Fibroblast of lung (primary cell): ENCODE data around the gene UNKL. TPM values are rescaled to one million over a fixed set of nuclear protein-coding genes. Genes with fewer than 3 reads are reported as not detected.

Source experiments
- DNase-seq, 2 donors: peaks; one replicate each; pipeline versions ENCODE4 v3.0.0 to v3.0.0-alpha.2; 2010; ENCODE audit warnings: low read depth in 2 of 2
- H2AFZ ChIP-seq: 2 replicates; pipeline ENCODE4 v1.5.1; 2012; ENCODE audit warnings: low read length, control low read depth, inconsistent platforms
- H3K27ac ChIP-seq: 2 replicates; pipeline ENCODE4 v1.5.1; 2011; ENCODE audit warnings: low read length, control low read depth; ENCODE audit not compliant: insufficient read depth
- H3K27me3 ChIP-seq: 2 replicates; pipeline ENCODE4 v1.5.1; 2011; ENCODE audit warnings: mild to moderate bottlenecking, low read length; ENCODE audit not compliant: control insufficient read depth, insufficient read depth
- H3K36me3 ChIP-seq: 2 replicates; pipeline ENCODE4 v1.5.1; 2011; ENCODE audit warnings: low read length; ENCODE audit not compliant: control insufficient read depth, insufficient read depth
- H3K4me1 ChIP-seq: 2 replicates; pipeline ENCODE4 v1.5.1; 2011; ENCODE audit warnings: low read length; ENCODE audit not compliant: control insufficient read depth, insufficient read depth; ENCODE audit errors: extremely low read depth
- H3K4me2 ChIP-seq: 2 replicates; pipeline ENCODE4 v1.5.1; 2011; ENCODE audit warnings: low read length, control low read depth; ENCODE audit not compliant: insufficient read depth; ENCODE audit errors: extremely low read depth
- H3K4me3 ChIP-seq, 4 experiments: fragments of 200-600 bp in 1 of 4; sonication (generic) in 1 of 4; replicated peaks in 1 of 4; 2 replicates each; pipeline ENCODE4 v1.5.1; 2011 to 2016; ENCODE audit warnings: low read length in 4 of 4, low read depth in 3 of 4, mild to moderate bottlenecking in 3 of 4, control low read depth in 2 of 4, inconsistent platforms in 1 of 4, mixed read lengths in 1 of 4; ENCODE audit not compliant: insufficient read depth in 1 of 4; ENCODE audit errors: control extremely low read depth in 1 of 4
- H3K79me2 ChIP-seq: 2 replicates; pipeline ENCODE4 v1.5.1; 2012; ENCODE audit warnings: mild to moderate bottlenecking, low read length, inconsistent platforms; ENCODE audit not compliant: control insufficient read depth, insufficient read depth
- H3K9ac ChIP-seq: 2 replicates; pipeline ENCODE4 v1.5.1; 2011; ENCODE audit warnings: mild to moderate bottlenecking, low read length, control low read depth; ENCODE audit not compliant: insufficient read depth
- H3K9me3 ChIP-seq: 2 replicates; pipeline ENCODE4 v1.5.1; 2012; ENCODE audit warnings: low read depth, low read length; ENCODE audit not compliant: control insufficient read depth, insufficient read depth
- H4K20me1 ChIP-seq: 2 replicates; pipeline ENCODE4 v1.5.1; 2011; ENCODE audit warnings: low read length; ENCODE audit not compliant: control insufficient read depth, insufficient read depth; ENCODE audit errors: extremely low read depth
- CTCF ChIP-seq, 2 donors: IDR thresholded peaks in 1 of 2; conservative IDR thresholded peaks in 1 of 2; 1 replicate in 1 of 2; 2 replicates in 1 of 2; pipeline ENCODE4 v1.5.1; 2011 to 2012; ENCODE audit warnings: low read length in 2 of 2, control low read depth in 1 of 2, inconsistent platforms in 1 of 2, low read depth in 1 of 2, mild to moderate bottlenecking in 1 of 2
- EZH2 ChIP-seq: IDR thresholded peaks from 2 replicates; pipeline ENCODE4 v1.5.1; 2012; ENCODE audit warnings: low read length, control low read depth, mild to moderate bottlenecking; ENCODE audit errors: missing control alignments
- polyA plus RNA-seq, 2 donors: library from polyadenylated mRNA; depleted of rRNA in 1 of 2; stranded (reverse) in 1 of 2; unstranded in 1 of 2; fragments of >200 nt; gene quantifications; 2 replicates each; pipeline ENCODE4 v1.2.1, GENCODE V29; 2011 to 2012; ENCODE audit warnings: missing spikeins in 1 of 2
- total RNA-seq: library from RNA; depleted of rRNA; stranded (reverse); fragments of >200 nt; gene quantifications from 2 replicates; pipeline ENCODE4 v1.2.1, GENCODE V29; 2014

Gene UNKL
- total and polyA plus RNA-seq, 2 donors (not counting 1 experiment from before 2014, with no cell fraction given) = 4.3 to 6.3 TPM

GRCh38 chr16:1356061-1356900, 58.2 kb downstream of the UNKL start:
- no peaks in the 10 kb centered on the region for H4K20me1 ChIP-seq

DNA sequence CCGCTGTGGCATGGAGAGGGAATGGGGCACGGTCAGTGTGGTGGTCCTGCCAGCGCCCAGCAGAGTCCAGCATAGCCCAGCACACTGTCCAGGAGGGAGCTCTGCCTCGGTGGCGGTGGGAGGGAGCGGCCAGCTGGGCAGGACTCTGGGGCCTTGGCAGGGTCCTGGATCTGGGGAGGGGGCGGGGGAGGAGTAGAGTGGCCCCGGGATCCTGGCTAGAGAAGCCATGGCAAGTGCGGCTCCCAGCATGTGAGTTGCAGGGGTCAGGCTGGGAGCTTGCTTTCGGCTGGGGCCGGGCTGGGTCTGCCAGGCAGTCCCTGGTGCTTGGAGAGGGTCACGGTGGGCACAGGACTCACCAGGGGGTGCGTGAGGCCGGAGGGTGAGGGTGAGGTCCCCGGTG, 58.9 kb downstream of the UNKL start:
- Histone ChIP-seq H3K79me2 (peaks cover 56% of the 10 kb centered on the region), H3K4me3 (no peak overlapping the region), H3K4me2 (no peak overlapping the region), H3K27me3 (no peaks in the 10 kb centered on the region), H2AFZ (no peak overlapping the region), H3K27ac (no peak overlapping the region), H4K20me1 (no peaks in the 10 kb centered on the region), H3K36me3 (no peaks in the 10 kb centered on the region), H3K9me3 (no peaks in the 10 kb centered on the region), H3K4me1 (peaks cover 2% of the 10 kb centered on the region), H3K9ac (no peak overlapping the region)
- no peak for DNase-seq
- TF ChIP-seq EZH2 (no peak), CTCF (conservative IDR thresholded peaks at IDR 0.05 in 1 of 2, IDR thresholded peaks at IDR 0.05 in 1 of 2; ENCODE audit: low read depth in 1 of 2, low read length in 2 of 2) (no peak)

More at GRCh38 chr16:1356061-1356900, 58.2 kb downstream of the UNKL start:
- Histone ChIP-seq H3K4me1 (no peaks in the 10 kb centered on the region), H3K4me3 (no peak overlapping the region), H3K27ac (no peak overlapping the region), H3K79me2 (peaks cover 49% of the 10 kb centered on the region), H3K36me3 (no peaks in the 10 kb centered on the region), H3K27me3 (no peaks in the 10 kb centered on the region), H3K9me3 (no peaks in the 10 kb centered on the region), H2AFZ (no peak overlapping the region), H3K4me2 (no peak overlapping the region), H3K9ac (no peak overlapping the region)
- TF ChIP-seq EZH2 (no peak), CTCF (conservative IDR thresholded peaks at IDR 0.05 in 1 of 2, IDR thresholded peaks at IDR 0.05 in 1 of 2; ENCODE audit: low read depth in 1 of 2, low read length in 2 of 2) (no peak)
- DNase-seq = no peak

DNA sequence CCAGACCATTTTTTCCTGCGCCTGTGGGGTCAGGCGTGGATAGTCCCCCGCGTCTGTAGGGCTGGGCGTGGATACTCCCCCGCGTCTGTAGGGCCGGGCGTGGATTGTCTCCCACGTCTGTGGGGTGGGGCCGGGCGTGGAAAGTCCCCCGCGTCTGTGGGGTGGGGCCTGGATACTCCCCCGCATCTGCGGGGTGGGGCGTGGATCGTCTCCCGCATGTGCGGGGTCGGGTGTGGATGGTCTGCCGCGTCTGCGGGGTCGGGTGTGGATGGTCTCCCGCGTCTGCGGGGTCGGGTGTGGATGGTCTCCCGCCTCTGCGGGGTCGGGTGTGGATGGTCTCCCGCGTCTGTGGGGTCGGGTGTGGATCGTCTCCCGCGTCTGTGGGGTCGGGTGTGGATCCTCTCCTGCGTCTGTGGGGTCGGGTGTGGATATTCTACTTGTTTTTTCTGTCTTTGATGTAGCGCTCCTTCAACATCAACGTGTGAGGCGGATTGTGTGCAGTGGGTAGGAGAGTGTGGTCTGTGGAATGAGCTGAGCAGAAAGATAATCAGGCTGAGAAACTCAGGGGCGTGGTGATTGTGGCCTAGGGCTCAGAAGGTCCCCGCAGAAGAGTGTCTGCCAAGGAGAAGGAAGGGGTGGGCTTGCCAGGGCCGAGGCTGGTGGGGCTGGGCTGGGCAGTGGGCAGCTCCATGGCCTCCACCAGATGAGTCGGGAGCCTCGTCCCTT, 59.5 kb downstream of the UNKL start:
- Histone ChIP-seq H3K36me3 (no peaks in the 10 kb centered on the region), H4K20me1 (no peaks in the 10 kb centered on the region), H3K4me1 (peaks cover 5% of the 10 kb centered on the region), H3K4me3 (no peak overlapping the region), H3K9ac (no peak overlapping the region), H2AFZ (no peak overlapping the region), H3K27me3 (no peaks in the 10 kb centered on the region), H3K4me2 (no peak overlapping the region), H3K27ac (no peak overlapping the region), H3K79me2 (peaks cover 61% of the 10 kb centered on the region), H3K9me3 (no peaks in the 10 kb centered on the region)
- DNase-seq = no peak
- no peak for TF ChIP-seq EZH2
- no peak for TF ChIP-seq CTCF (conservative IDR thresholded peaks at IDR 0.05 in 1 of 2, IDR thresholded peaks at IDR 0.05 in 1 of 2; ENCODE audit: low read depth in 1 of 2, low read length in 2 of 2)
